K562 (cell line): ENCODE data around the gene ITGAE. TPM values are rescaled to one million over a fixed set of nuclear protein-coding genes. Genes with fewer than 3 reads are reported as not detected.

Experiments
- ATAC-seq: fragments of 200-7000 bp; cut with Tn5 transposase; 3 replicates; pipeline ENCODE4 v1.9.1; 2020; ENCODE audit warnings: moderate library complexity
- BruUV-seq: library from RNA; stranded (reverse); fragments of 400-500 nt; replicated peaks from 2 replicates; lab custom pipeline; 2021; lab: Mats Ljungman, UMichigan
- CTCF ChIA-PET: fragments of 300-600 bp; formaldehyde crosslinking; extraction: SDS; loops from one replicate; lab custom pipeline; 2021; ENCODE audit warnings: low intra/inter-chr PET ratio; lab: Yijun Ruan, JAX
- POLR2A ChIA-PET: fragments of 300-600, 350-650 bp; sonication (Branson Sonifier 250); formaldehyde crosslinking; extraction: SDS; loops from one replicate; lab custom pipeline; 2021; ENCODE audit warnings: antibody characterized with exemption, inconsistent platforms; lab: Yijun Ruan, JAX
- DNase-seq, 4 experiments: peaks; one replicate each; pipeline versions ENCODE4 v3.0.0 to v3.0.0-alpha.2; 2011 to 2018; ENCODE audit warnings: low spot score in 3 of 4, mixed read lengths in 3 of 4; ENCODE audit errors: extremely low read depth in 1 of 4
- FAIRE-seq: peaks from 2 replicates; lab custom pipeline; 2011; peaks lifted over from hg19 to GRCh38; lab: Jason Lieb, UNC
- H2AFZ ChIP-seq: 2 replicates; pipeline ENCODE4 v1.6.0; 2011; ENCODE audit warnings: low read depth, low read length, control low read depth, inconsistent platforms
- H3K27ac ChIP-seq: fragments of 200-600 bp; 3 replicates; pipeline ENCODE4 v1.8.0; 2011; ENCODE audit warnings: low read depth, mild to moderate bottlenecking, control low read depth, inconsistent platforms, low read length, moderate library complexity, mixed read lengths; ENCODE audit errors: extremely low read depth
- H3K27me3 ChIP-seq, 2 experiments: fragments of 300-600 bp in 1 of 2; 2 replicates in 1 of 2; 3 replicates in 1 of 2; pipeline versions ENCODE4 v1.6.0 to v1.8.0; 2011; ENCODE audit warnings: inconsistent platforms in 2 of 2, low read length in 2 of 2, mild to moderate bottlenecking in 1 of 2, mixed read lengths in 1 of 2, moderate library complexity in 1 of 2; ENCODE audit not compliant: control insufficient read depth in 2 of 2, insufficient read depth in 2 of 2
- H3K36me3 ChIP-seq: fragments of 300-600 bp; 3 replicates; pipeline ENCODE4 v1.8.0; 2011; ENCODE audit warnings: mild to moderate bottlenecking, low read length, inconsistent platforms; ENCODE audit not compliant: control insufficient read depth, insufficient read depth
- H3K4me1 ChIP-seq, 2 experiments: fragments of 200-600 bp in 1 of 2; replicated peaks in 1 of 2; 2 replicates in 1 of 2; 3 replicates in 1 of 2; pipeline versions ENCODE4 v1.5.1 to v1.8.0; 2011; ENCODE audit warnings: inconsistent platforms in 2 of 2, low read length in 2 of 2, mild to moderate bottlenecking in 1 of 2, mixed read lengths in 1 of 2, moderate library complexity in 1 of 2; ENCODE audit not compliant: control insufficient read depth in 2 of 2, insufficient read depth in 2 of 2
- H3K4me2 ChIP-seq: 2 replicates; pipeline ENCODE4 v1.6.1; 2011; ENCODE audit warnings: low read length, control low read depth, inconsistent platforms, mixed read lengths; ENCODE audit not compliant: insufficient read depth
- H3K4me3 ChIP-seq: fragments of 200-600 bp; sonication (generic), shearing (Covaris generic); 2 replicates; pipeline ENCODE4 v1.5.1; 2016; ENCODE audit warnings: control low read depth, inconsistent platforms
- H3K79me2 ChIP-seq: fragments of 200-600 bp; 3 replicates; pipeline ENCODE4 v1.8.0; 2011; ENCODE audit warnings: low read length, inconsistent platforms; ENCODE audit not compliant: control insufficient read depth, insufficient read depth
- H3K9ac ChIP-seq, 2 experiments: 2 replicates each; pipeline versions ENCODE4 v1.6.0 to v1.6.1; 2011; ENCODE audit warnings: low read depth in 2 of 2, low read length in 2 of 2, control low read depth in 1 of 2, inconsistent platforms in 1 of 2, mild to moderate bottlenecking in 1 of 2, mixed read lengths in 1 of 2; ENCODE audit not compliant: insufficient read depth in 1 of 2
- H3K9me1 ChIP-seq: one replicate; pipeline ENCODE4 v1.6.0; 2011; ENCODE audit warnings: inconsistent platforms, mild to moderate bottlenecking, low read length, moderate library complexity; ENCODE audit not compliant: control insufficient read depth, insufficient read depth
- H3K9me3 ChIP-seq: replicated peaks from 2 replicates; pipeline ENCODE4 v1.5.1; 2011; ENCODE audit warnings: low read depth, low read length, inconsistent platforms; ENCODE audit not compliant: control insufficient read depth, insufficient read depth
- H4K20me1 ChIP-seq: replicated peaks from 2 replicates; pipeline ENCODE4 v1.6.1; 2011; ENCODE audit warnings: low read length, inconsistent platforms, mixed read lengths; ENCODE audit not compliant: control insufficient read depth, insufficient read depth
- ARID2 ChIP-seq: fragments of 450-650 bp; IDR thresholded peaks from 2 replicates; pipeline ENCODE4 v1.6.1; 2017; ENCODE audit warnings: antibody characterized with exemption, mild to moderate bottlenecking
- CBFA2T2 ChIP-seq: fragments of 450-650 bp; conservative IDR thresholded peaks from 2 replicates; pipeline ENCODE4 v1.6.1; 2017; ENCODE audit warnings: mild to moderate bottlenecking
- HNRNPK ChIP-seq: fragments of 200-400 bp; formaldehyde crosslinking; IDR thresholded peaks from one replicate; pipeline ENCODE4 v1.6.1; 2018; ENCODE audit warnings: mild to moderate bottlenecking, low read depth, low read length; ENCODE audit not compliant: poor library complexity, severe bottlenecking
- MTA3 ChIP-seq: fragments of 450-650 bp; formaldehyde crosslinking; IDR thresholded peaks from 2 replicates; pipeline ENCODE4 v1.6.1; 2017; ENCODE audit warnings: mild to moderate bottlenecking, borderline replicate concordance
- NCOA6 ChIP-seq: fragments of 450-650 bp; IDR thresholded peaks from 2 replicates; pipeline ENCODE4 v1.6.1; 2017; ENCODE audit warnings: mild to moderate bottlenecking
- RFX1 ChIP-seq: fragments of 450-650 bp; IDR thresholded peaks from 2 replicates; pipeline ENCODE4 v1.6.1; 2016; ENCODE audit warnings: mild to moderate bottlenecking, moderate library complexity
- UBTF ChIP-seq, 2 experiments: IDR thresholded peaks; 2 replicates each; pipeline ENCODE4 v1.6.1; 2012; ENCODE audit warnings: improper control_type of control experiment in 2 of 2, low read depth in 2 of 2, low read length in 2 of 2, borderline replicate concordance in 1 of 2
- ZBTB9 ChIP-seq: fragments of 450-650 bp; formaldehyde crosslinking; IDR thresholded peaks from 2 replicates; pipeline ENCODE4 v1.4.0; 2020; ENCODE audit warnings: mild to moderate bottlenecking, moderate library complexity
- WGBS: fragments of 100-300 bp; shearing (Covaris generic); methylation state at CpG from one replicate; pipeline ENCODE4 v1.1.6; 2016; ENCODE audit warnings: low coverage, mixed read lengths; ENCODE audit not compliant: insufficient coverage; ENCODE audit errors: missing lambda C conversion rate; 5-methylcytosine and 5-hydroxymethylcytosine counted together
- in situ Hi-C: fragments of 300-500 bp; cut with MboI; formaldehyde crosslinking; loops from 4 replicates; pipeline ENCODE4 v1.15.0; 2018; ENCODE audit warnings: inconsistent platforms, mixed read lengths
- intact Hi-C: fragments of 100-400 bp; cut with micrococcal nuclease; formaldehyde crosslinking; loops from 2 replicates; pipeline ENCODE4 v1.14.2; 2022
- polyA plus RNA-seq, 8 experiments: library from polyadenylated mRNA; depleted of rRNA in 4 of 8; stranded (reverse) in 5 of 8; unstranded in 3 of 8; fragments of >200 nt; fragmentation: Nextera tagmentation in 2 of 8; fragmentation: Illumina TruSeq in 1 of 8; extraction: Ambion mirVana in 2 of 8; extraction: Trizol in 1 of 8; gene quantifications; 2 replicates each; pipeline versions ENCODE4 v1.2.1 to v1.2.3, GENCODE V29; 2011 to 2014; ENCODE audit warnings: inconsistent platforms in 1 of 8, missing spikeins in 1 of 8
- total RNA-seq, 7 experiments: library from RNA; depleted of rRNA in 6 of 7; stranded (reverse); fragments of >200 nt in 6 of 7; fragmentation: Illumina TruSeq in 2 of 7; extraction: Trizol in 2 of 7; gene quantifications; 2 replicates each; pipeline versions ENCODE4 v1.2.1 to v1.2.3, GENCODE V29; 2011 to 2021; ENCODE audit warnings: low replicate concordance in 1 of 7

The ITGAE gene
- total and polyA plus RNA-seq, 9 of the 15 experiments (the other 6 are each of a cell fraction or from before 2014, with no cell fraction given), result 14.8 to 160 (median 27.0) TPM

DNA sequence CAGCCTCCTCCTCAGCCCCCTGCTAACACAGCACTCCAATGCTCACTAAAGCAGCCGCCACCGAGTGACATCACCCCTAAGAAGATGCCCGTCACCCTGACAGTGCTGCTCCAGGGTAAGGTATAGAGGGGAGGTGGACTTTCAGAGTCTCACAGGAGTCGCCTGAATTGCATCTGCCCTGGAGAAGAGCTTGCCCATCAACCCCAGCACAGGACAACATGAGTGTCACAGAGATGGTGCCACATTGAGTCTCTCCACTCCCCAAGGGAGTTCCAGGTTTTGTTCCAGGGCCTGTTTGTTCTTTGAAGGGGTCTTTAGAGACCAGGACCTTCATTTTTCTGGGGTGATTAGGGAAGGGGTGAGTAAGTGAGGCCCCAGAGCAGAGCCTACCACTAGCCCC lies 102.8 kb downstream of the ITGAE start:
- in situ Hi-C loops, result no loop called here
- intact Hi-C loops, result loop anchor here (10.0 kb wide), 1 partner anchor 93 kb away; the partner anchor contains the start of gene TRPV1
- no peak for FAIRE-seq
- no TSS peak for BruUV-seq
- no peak for DNase-seq
- no peak overlapping the region for H3K4me2 ChIP-seq
- H2AFZ ChIP-seq, result no peak overlapping the region
- no peak overlapping the region for H3K9ac ChIP-seq
- no peaks in the 10 kb centered on the region for H3K79me2 ChIP-seq
- 27% methylated on average over 4 of the region's 4 CpGs for WGBS
- no peak for ATAC-seq
- H3K4me3 ChIP-seq, result no peak overlapping the region
- no peaks in the 10 kb centered on the region for H3K27me3 ChIP-seq
- POLR2A ChIA-PET, result interaction anchor here (0.6 kb wide), 1 partner anchor 20 kb away, joined by 4 read pairs; no protein-coding TSS in a partner anchor
- no peaks in the 10 kb centered on the region for H4K20me1 ChIP-seq
- TF ChIP-seq HNRNPK (no peak), UBTF (IDR thresholded peaks at IDR 0.05; ENCODE audit: borderline replicate concordance in 1 of 2, low read depth in 2 of 2, low read length in 2 of 2) (no peak), MTA3 (no peak), CBFA2T2 (no peak), ZBTB9 (CRISPR knock-in tag) (no peak), ARID2 (no peak), RFX1 (no peak), NCOA6 (no peak)
- TF ChIP-seq, all 486 proteins: peak for 0
- Histone ChIP-seq H3K36me3 (no peaks in the 10 kb centered on the region), H3K27ac (no peak overlapping the region), H3K9me1 (no peaks in the 10 kb centered on the region), H3K9me3 (no peaks in the 10 kb centered on the region; the same call in 1 of the 2 replicates), H3K4me1 (peaks cover 0 to 17% of the 10 kb centered on the region in 2 experiments; a peak in 2 of 5 replicates)
- CTCF ChIA-PET, result no interaction called here
